ENCODE results near the gene ITPR1. TPM values are rescaled to one million over a fixed set of nuclear protein-coding genes. Genes with fewer than 3 reads are reported as not detected.

Gene ITPR1
- total RNA-seq, 2 donors from 2014 or later = 29.3 to 29.8 TPM

DNA sequence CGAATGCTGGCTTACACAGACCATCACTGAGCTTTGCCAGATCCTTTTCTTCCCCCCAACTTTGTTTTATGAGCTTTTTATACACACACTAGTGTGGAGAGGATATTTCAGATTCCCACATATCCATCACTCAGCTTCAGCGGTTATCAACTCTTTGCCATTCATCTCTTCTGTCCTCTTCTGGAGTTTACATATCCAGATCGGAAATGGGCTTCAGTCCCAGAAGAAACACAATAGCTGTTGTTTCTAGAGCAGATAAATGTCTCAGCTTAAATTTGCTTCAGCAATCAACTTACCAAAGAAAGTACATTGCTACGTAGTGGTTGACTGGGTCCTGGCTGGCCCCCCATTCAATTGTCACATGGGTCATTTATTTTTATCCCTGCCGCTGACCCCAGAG, 300.2 kb downstream of the ITPR1 start:
- no peaks in the 10 kb centered on the region for H3K9me3 ChIP-seq
- no peak for TF ChIP-seq CTCF (IDR thresholded peaks at IDR 0.05)
- TF ChIP-seq POLR2A (IDR thresholded peaks at IDR 0.05) = no peak
- ATAC-seq (no peak), DNase-seq (no peak)
- intact Hi-C loops (cut with DNase I) = no loop called here
- no peak overlapping the region for H3K4me3 ChIP-seq
- H3K27ac ChIP-seq = no peak overlapping the region
- H3K4me1 ChIP-seq = no peaks in the 10 kb centered on the region
- no peaks in the 10 kb centered on the region for H3K36me3 ChIP-seq (replicated peaks in 1 of 2; ENCODE audit: insufficient read depth in 1 of 2, low read depth in 2 of 2)
- WGBS, 2 donors = 82 to 93% methylated on average over 5 of the region's 5 CpGs
- no peaks in the 10 kb centered on the region for H3K27me3 ChIP-seq

GRCh38 chr3:4794331-4794730, 301.2 kb downstream of the ITPR1 start:
- Histone ChIP-seq H3K36me3 (replicated peaks in 1 of 2; ENCODE audit: insufficient read depth in 1 of 2, low read depth in 2 of 2) (no peaks in the 10 kb centered on the region), H3K4me3 (no peak overlapping the region), H3K27me3 (no peaks in the 10 kb centered on the region), H3K4me1 (no peaks in the 10 kb centered on the region), H3K9me3 (no peaks in the 10 kb centered on the region), H3K27ac (no peak overlapping the region)
- TF ChIP-seq CTCF (IDR thresholded peaks at IDR 0.05) (no peak), POLR2A (IDR thresholded peaks at IDR 0.05) (no peak)
- ATAC-seq = no peak
- 94 to 96% methylated on average over 7 of the region's 7 CpGs for WGBS, 2 donors
- intact Hi-C loops (cut with DNase I) = no loop called here
- DNase-seq = no peak

DNA sequence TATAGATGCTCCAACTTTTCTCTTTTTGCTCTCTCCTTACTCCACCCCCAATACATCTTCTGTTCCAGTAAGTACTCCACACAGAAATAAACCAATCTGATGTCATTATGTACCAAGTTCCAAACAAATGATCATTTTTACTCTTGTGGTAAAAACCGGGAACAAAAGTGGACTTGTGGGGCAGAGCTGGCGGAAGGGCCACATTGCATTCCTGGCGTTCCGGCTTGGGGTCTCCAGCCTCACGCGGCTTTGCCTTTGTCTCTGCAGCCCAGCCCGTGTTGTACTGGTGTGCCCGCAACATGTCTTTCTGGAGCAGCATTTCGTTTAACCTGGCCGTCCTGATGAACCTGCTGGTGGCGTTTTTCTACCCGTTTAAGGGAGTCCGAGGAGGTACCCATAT, 301.6 kb downstream of the ITPR1 start:
- H3K9me3 ChIP-seq = no peaks in the 10 kb centered on the region
- H3K4me3 ChIP-seq = no peak overlapping the region
- intact Hi-C loops (cut with DNase I) = no loop called here
- no peaks in the 10 kb centered on the region for H3K4me1 ChIP-seq
- H3K27me3 ChIP-seq = no peaks in the 10 kb centered on the region
- DNase-seq (no peak), ATAC-seq (no peak)
- WGBS, 2 donors = 93 to 94% methylated on average over 13 of the region's 13 CpGs
- H3K36me3 ChIP-seq (replicated peaks in 1 of 2; ENCODE audit: insufficient read depth in 1 of 2, low read depth in 2 of 2) = no peaks in the 10 kb centered on the region
- H3K27ac ChIP-seq = no peak overlapping the region
- TF ChIP-seq CTCF (IDR thresholded peaks at IDR 0.05) (no peak), POLR2A (IDR thresholded peaks at IDR 0.05) (no peak)

DNA sequence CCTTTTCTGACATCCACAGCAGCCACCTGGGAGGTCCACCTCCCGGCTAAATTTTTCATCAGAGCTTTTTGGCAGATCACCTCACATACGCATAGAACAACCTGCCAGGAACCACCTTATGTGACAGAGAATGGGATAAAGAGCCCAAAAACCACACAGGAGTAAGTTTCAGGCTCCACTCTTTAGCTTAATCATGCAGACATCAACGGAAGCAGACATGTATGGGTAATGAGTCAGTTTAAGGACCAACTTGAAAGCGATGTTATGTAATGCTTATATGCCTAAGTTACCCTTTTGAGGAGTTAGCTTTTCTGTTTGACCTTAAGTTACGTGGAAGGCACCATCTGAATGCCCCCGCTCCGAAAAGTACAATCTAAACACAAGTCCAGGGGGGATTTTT, 302.8 kb downstream of the ITPR1 start:
- no peak overlapping the region for H3K4me3 ChIP-seq
- TF ChIP-seq CTCF (IDR thresholded peaks at IDR 0.05) (no peak), POLR2A (IDR thresholded peaks at IDR 0.05) (no peak)
- no peak overlapping the region for H3K27ac ChIP-seq
- DNase-seq (no peak), ATAC-seq (no peak)
- WGBS, 2 donors = 89 to 94% methylated on average over 7 of the region's 7 CpGs
- H3K9me3 ChIP-seq = no peaks in the 10 kb centered on the region
- H3K4me1 ChIP-seq = no peaks in the 10 kb centered on the region
- no peaks in the 10 kb centered on the region for H3K27me3 ChIP-seq
- intact Hi-C loops (cut with DNase I) = no loop called here
- H3K36me3 ChIP-seq (replicated peaks in 1 of 2; ENCODE audit: insufficient read depth in 1 of 2, low read depth in 2 of 2) = no peaks in the 10 kb centered on the region

GRCh38 chr3:4797201-4797705, 304.1 kb downstream of the ITPR1 start:
- ATAC-seq = no peak
- WGBS, 2 donors = 96 to 97% methylated on average over 4 of the region's 4 CpGs
- Histone ChIP-seq H3K27ac (no peak overlapping the region), H3K4me1 (no peaks in the 10 kb centered on the region), H3K36me3 (replicated peaks in 1 of 2; ENCODE audit: insufficient read depth in 1 of 2, low read depth in 2 of 2) (no peaks in the 10 kb centered on the region), H3K27me3 (no peaks in the 10 kb centered on the region), H3K9me3 (no peaks in the 10 kb centered on the region), H3K4me3 (no peak overlapping the region)
- TF ChIP-seq POLR2A (IDR thresholded peaks at IDR 0.05) (no peak), CTCF (IDR thresholded peaks at IDR 0.05) (no peak)
- intact Hi-C loops (cut with DNase I) = no loop called here
- no peak for DNase-seq
